GM12878 (cell line): ENCODE results near the gene PIP5K1A. TPM values are rescaled to one million over a fixed set of nuclear protein-coding genes. Genes with fewer than 3 reads are reported as not detected.

Experiments used
- BACH1 ChIP-seq: fragments of 450-650 bp; IDR thresholded peaks from 2 replicates; pipeline ENCODE4 v1.6.1; 2017; ENCODE audit warnings: mild to moderate bottlenecking, borderline replicate concordance
- CBX3 ChIP-seq: fragments of 200-600 bp; sonication (generic); IDR thresholded peaks from 2 replicates; pipeline ENCODE4 v1.6.1; 2016; ENCODE audit warnings: low read depth, borderline replicate concordance
- CBX5 ChIP-seq: sonication (generic); IDR thresholded peaks from 2 replicates; pipeline ENCODE4 v1.6.1; 2016; ENCODE audit warnings: low read depth, moderate library complexity, mild to moderate bottlenecking, inconsistent platforms
- CHD2 ChIP-seq: IDR thresholded peaks from 2 replicates; pipeline ENCODE4 v1.6.1; 2011; ENCODE audit warnings: low read depth, low read length, improper control_type of control experiment, borderline replicate concordance
- CHD4 ChIP-seq: fragments of 200-600 bp; sonication (generic); IDR thresholded peaks from 2 replicates; pipeline ENCODE4 v1.6.1; 2016; ENCODE audit warnings: mild to moderate bottlenecking
- CREB1 ChIP-seq: IDR thresholded peaks from 2 replicates; pipeline ENCODE4 v1.6.1; 2012; ENCODE audit warnings: low read depth, mild to moderate bottlenecking, inconsistent platforms
- GABPA ChIP-seq: IDR thresholded peaks from 2 replicates; pipeline ENCODE4 v1.6.1; 2014; ENCODE audit warnings: antibody characterized with exemption, low read depth, mild to moderate bottlenecking, inconsistent platforms
- JUNB ChIP-seq: IDR thresholded peaks from 2 replicates; pipeline ENCODE4 v1.6.1; 2016; ENCODE audit warnings: antibody characterized with exemption, mild to moderate bottlenecking
- MEF2B ChIP-seq: fragments of 450-650 bp; IDR thresholded peaks from 2 replicates; pipeline ENCODE4 v1.6.1; 2018; ENCODE audit warnings: mild to moderate bottlenecking, moderate library complexity; ENCODE audit not compliant: partially characterized antibody, poor library complexity, severe bottlenecking
- MTA3 ChIP-seq: IDR thresholded peaks from 2 replicates; pipeline ENCODE4 v1.6.1; 2012; ENCODE audit warnings: low read length, inconsistent platforms, borderline replicate concordance
- NR2F1 ChIP-seq: fragments of 450-650 bp; conservative IDR thresholded peaks from 2 replicates; pipeline ENCODE4 v1.6.1; 2017; ENCODE audit warnings: mild to moderate bottlenecking
- SKIL ChIP-seq: fragments of 450-650 bp; IDR thresholded peaks from 2 replicates; pipeline ENCODE4 v1.6.1; 2017; ENCODE audit warnings: mild to moderate bottlenecking, low read depth, inconsistent platforms; ENCODE audit not compliant: poor library complexity, severe bottlenecking
- USF1 ChIP-seq: IDR thresholded peaks from 2 replicates; pipeline ENCODE4 v1.6.1; 2011; ENCODE audit warnings: borderline replicate concordance, low read depth, mild to moderate bottlenecking, moderate library complexity, mixed read lengths, low read length; ENCODE audit not compliant: insufficient read depth; ENCODE audit errors: extremely low read length
- ZBTB33 ChIP-seq: fragments of 450-650 bp; IDR thresholded peaks from 2 replicates; pipeline ENCODE4 v1.6.1; 2017; ENCODE audit warnings: mild to moderate bottlenecking
- ZNF217 ChIP-seq: fragments of 450-650 bp; IDR thresholded peaks from 2 replicates; pipeline ENCODE4 v1.6.1; 2017; ENCODE audit warnings: antibody characterized with exemption, mild to moderate bottlenecking
- ZNF384 ChIP-seq: IDR thresholded peaks from 2 replicates; pipeline ENCODE4 v1.6.1; 2012; ENCODE audit warnings: low read depth, mild to moderate bottlenecking, low read length, improper control_type of control experiment, borderline replicate concordance
- ZZZ3 ChIP-seq: IDR thresholded peaks from 2 replicates; pipeline ENCODE4 v1.6.1; 2011; ENCODE audit warnings: low read depth; ENCODE audit not compliant: control insufficient read depth, insufficient read length
- polyA plus RNA-seq, 11 experiments: library from polyadenylated mRNA; depleted of rRNA in 4 of 11; unstranded in 6 of 11; stranded (reverse) in 5 of 11; fragments of >200 nt; fragmentation: Nextera tagmentation in 4 of 11; fragmentation: Illumina TruSeq in 1 of 11; extraction: Ambion mirVana in 4 of 11; extraction: Trizol in 1 of 11; gene quantifications; 1 replicate in 1 of 11; 2 replicates in 10 of 11; pipeline versions ENCODE4 v1.2.1 to v1.2.3, GENCODE V29; 2011 to 2016; ENCODE audit warnings: inconsistent platforms in 2 of 11, missing spikeins in 2 of 11, low read depth in 1 of 11
- total RNA-seq, 4 experiments: library from RNA; depleted of rRNA in 3 of 4; stranded (reverse); fragments of >200 nt in 3 of 4; fragmentation: Illumina TruSeq in 1 of 4; extraction: Trizol in 1 of 4; gene quantifications; 2 replicates each; pipeline versions ENCODE4 v1.2.1 to v1.2.3, GENCODE V29; 2013 to 2021
- TF ChIP-seq, protein P1 (sequence below): fragments of 450-650 bp; IDR thresholded peaks from 2 replicates; pipeline ENCODE4 v1.6.1; 2017; ENCODE audit warnings: mild to moderate bottlenecking, moderate library complexity
- TF ChIP-seq, protein P2 (sequence below): IDR thresholded peaks from 2 replicates; pipeline ENCODE4 v1.6.1; 2012; ENCODE audit warnings: low read depth, low read length, improper control_type of control experiment

The PIP5K1A gene
- total and polyA plus RNA-seq, 10 of the 15 experiments (the other 5 are each of a cell fraction or from before 2014, with no cell fraction given), result 4.5 to 114 (median 51.5) TPM

- TF ChIP-seq USF1 (peak; percentile 98), BACH1 (peak; percentile 98), ZBTB33 (no peak), JUNB (no peak), CHD2 (peak; percentile 73; the same call in 1 of the 2 replicates), GABPA (no peak), ZZZ3 (no peak), CHD4 (no peak), MTA3 (no peak), SKIL (no peak), CBX3 (no peak), CBX5 (peak; percentile 20; the same call in 1 of the 2 replicates), MEF2B (peak; percentile 11), CREB1 (peak; percentile 10; the same call in 1 of the 2 replicates), ZNF384 (peak; percentile 46; the same call in 1 of the 2 replicates), ZNF217 (no peak), NR2F1 (peak; percentile 16; the same call in 1 of the 2 replicates)
- TF ChIP-seq, protein P1, sequence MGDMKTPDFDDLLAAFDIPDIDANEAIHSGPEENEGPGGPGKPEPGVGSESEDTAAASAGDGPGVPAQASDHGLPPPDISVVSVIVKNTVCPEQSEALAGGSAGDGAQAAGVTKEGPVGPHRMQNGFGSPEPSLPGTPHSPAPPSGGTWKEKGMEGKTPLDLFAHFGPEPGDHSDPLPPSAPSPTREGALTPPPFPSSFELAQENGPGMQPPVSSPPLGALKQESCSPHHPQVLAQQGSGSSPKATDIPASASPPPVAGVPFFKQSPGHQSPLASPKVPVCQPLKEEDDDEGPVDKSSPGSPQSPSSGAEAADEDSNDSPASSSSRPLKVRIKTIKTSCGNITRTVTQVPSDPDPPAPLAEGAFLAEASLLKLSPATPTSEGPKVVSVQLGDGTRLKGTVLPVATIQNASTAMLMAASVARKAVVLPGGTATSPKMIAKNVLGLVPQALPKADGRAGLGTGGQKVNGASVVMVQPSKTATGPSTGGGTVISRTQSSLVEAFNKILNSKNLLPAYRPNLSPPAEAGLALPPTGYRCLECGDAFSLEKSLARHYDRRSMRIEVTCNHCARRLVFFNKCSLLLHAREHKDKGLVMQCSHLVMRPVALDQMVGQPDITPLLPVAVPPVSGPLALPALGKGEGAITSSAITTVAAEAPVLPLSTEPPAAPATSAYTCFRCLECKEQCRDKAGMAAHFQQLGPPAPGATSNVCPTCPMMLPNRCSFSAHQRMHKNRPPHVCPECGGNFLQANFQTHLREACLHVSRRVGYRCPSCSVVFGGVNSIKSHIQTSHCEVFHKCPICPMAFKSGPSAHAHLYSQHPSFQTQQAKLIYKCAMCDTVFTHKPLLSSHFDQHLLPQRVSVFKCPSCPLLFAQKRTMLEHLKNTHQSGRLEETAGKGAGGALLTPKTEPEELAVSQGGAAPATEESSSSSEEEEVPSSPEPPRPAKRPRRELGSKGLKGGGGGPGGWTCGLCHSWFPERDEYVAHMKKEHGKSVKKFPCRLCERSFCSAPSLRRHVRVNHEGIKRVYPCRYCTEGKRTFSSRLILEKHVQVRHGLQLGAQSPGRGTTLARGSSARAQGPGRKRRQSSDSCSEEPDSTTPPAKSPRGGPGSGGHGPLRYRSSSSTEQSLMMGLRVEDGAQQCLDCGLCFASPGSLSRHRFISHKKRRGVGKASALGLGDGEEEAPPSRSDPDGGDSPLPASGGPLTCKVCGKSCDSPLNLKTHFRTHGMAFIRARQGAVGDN, result peak; percentile 81
- TF ChIP-seq, protein P2, sequence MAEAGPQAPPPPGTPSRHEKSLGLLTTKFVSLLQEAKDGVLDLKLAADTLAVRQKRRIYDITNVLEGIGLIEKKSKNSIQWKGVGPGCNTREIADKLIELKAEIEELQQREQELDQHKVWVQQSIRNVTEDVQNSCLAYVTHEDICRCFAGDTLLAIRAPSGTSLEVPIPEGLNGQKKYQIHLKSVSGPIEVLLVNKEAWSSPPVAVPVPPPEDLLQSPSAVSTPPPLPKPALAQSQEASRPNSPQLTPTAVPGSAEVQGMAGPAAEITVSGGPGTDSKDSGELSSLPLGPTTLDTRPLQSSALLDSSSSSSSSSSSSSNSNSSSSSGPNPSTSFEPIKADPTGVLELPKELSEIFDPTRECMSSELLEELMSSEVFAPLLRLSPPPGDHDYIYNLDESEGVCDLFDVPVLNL, result no peak
These were observed at the start of gene PIP5K1A (continued) for GRCh38 chr1:151198254-151199127.
